Measurements from ENCODE around the gene TLX1. TPM values are rescaled to one million over a fixed set of nuclear protein-coding genes. Genes with fewer than 3 reads are reported as not detected.

Gene TLX1
- 0.18 TPM in 1 of 2 replicates, not detected in the other for total RNA-seq

GRCh38 chr10:101130984-101131961, at the start of gene TLX1:
TLX1 (plus strand) TSS chr10:101131300; CDS start chr10:101131542, 242 bp downstream.

Other genes with a start within 250 kb of the TLX1 start
- 20.6 and 22.5 TPM in 2 replicates for gene SLF2, start 218.3 kb upstream of the TLX1 start, total RNA-seq
- 0.63 and 0.94 TPM in 2 replicates for gene SEMA4G, start 161.8 kb upstream of the TLX1 start, total RNA-seq
- gene MRPL43, start 143.8 kb upstream of the TLX1 start, total RNA-seq, result 40.0 and 50.7 TPM in 2 replicates
- gene TWNK, start 143.8 kb upstream of the TLX1 start, total RNA-seq, result 7.6 and 9.4 TPM in 2 replicates
- gene LZTS2, start 131.5 kb upstream of the TLX1 start, total RNA-seq, result 33.7 and 45.4 TPM in 2 replicates
- 0.27 and 0.85 TPM in 2 replicates for gene PDZD7, start 100.2 kb upstream of the TLX1 start, total RNA-seq
- 59.2 and 63.5 TPM in 2 replicates for gene SFXN3, start 100.1 kb upstream of the TLX1 start, total RNA-seq
- 1.1 and 1.7 TPM in 2 replicates for gene KAZALD1, start 69.3 kb upstream of the TLX1 start, total RNA-seq
- not detected in 2 replicates for gene LBX1, start 98.2 kb downstream of the TLX1 start, total RNA-seq
- gene BTRC, start 222.9 kb downstream of the TLX1 start, total RNA-seq, result 9.0 and 17.0 TPM in 2 replicates

Measured in endothelial cell of coronary artery (primary cell).